Mammary epithelial cell (primary cell): ENCODE results near the gene ZNF778.

Source experiments
- CTCF ChIP-seq, 2 donors: IDR thresholded peaks in 1 of 2; conservative IDR thresholded peaks in 1 of 2; 2 replicates each; pipeline ENCODE4 v1.5.1; 2011 to 2012; ENCODE audit warnings: inconsistent platforms in 2 of 2, low read length in 2 of 2, mild to moderate bottlenecking in 2 of 2, control low read depth in 1 of 2, low read depth in 1 of 2; ENCODE audit not compliant: insufficient read depth in 1 of 2; ENCODE audit errors: extremely low read depth in 1 of 2
- EZH2 ChIP-seq: IDR thresholded peaks from 2 replicates; pipeline ENCODE4 v1.6.1; 2012; ENCODE audit warnings: low read length, inconsistent platforms, borderline replicate concordance

- TF ChIP-seq CTCF (conservative IDR thresholded peaks at IDR 0.05 in 1 of 2, IDR thresholded peaks at IDR 0.05 in 1 of 2; ENCODE audit: extremely low read depth in 1 of 2, insufficient read depth in 1 of 2, low read depth in 1 of 2, low read length in 2 of 2), result no peak
- TF ChIP-seq EZH2, result no peak
These were observed 7.2 kb upstream of the ZNF778 start for GRCh38 chr16:89210165-89210903.
